OCI-LY1 (cell line): ENCODE results near the gene IKZF3.

Source experiments
- H2AFZ ChIP-seq: fragments of 200-600 bp; sonication (generic), shearing (Covaris generic); 2 replicates; pipeline ENCODE4 v1.6.0; 2014; ENCODE audit warnings: antibody characterized with exemption, mild to moderate bottlenecking, low read length
- H3F3A ChIP-seq: fragments of 200-600 bp; sonication (generic), shearing (Covaris generic); 2 replicates; pipeline ENCODE4 v1.6.0; 2014; ENCODE audit warnings: mild to moderate bottlenecking, antibody characterized with exemption, low read length, moderate library complexity; ENCODE audit not compliant: insufficient read depth
- H3K27ac ChIP-seq: fragments of 200-600 bp; sonication (generic); 2 replicates; pipeline ENCODE4 v1.5.1; 2014; ENCODE audit warnings: low read length, mixed run types, mild to moderate bottlenecking, low read depth; ENCODE audit not compliant: poor library complexity, severe bottlenecking
- H3K27me3 ChIP-seq: fragments of 200-600 bp; sonication (generic); 2 replicates; pipeline ENCODE4 v1.6.0; 2014; ENCODE audit warnings: antibody characterized with exemption, mild to moderate bottlenecking, low read length, moderate library complexity; ENCODE audit not compliant: insufficient read depth
- H3K36me3 ChIP-seq: fragments of 200-600 bp; sonication (generic); 2 replicates; pipeline ENCODE4 v1.6.1; 2014; ENCODE audit warnings: mild to moderate bottlenecking, antibody characterized with exemption, low read length, moderate library complexity, mixed read lengths; ENCODE audit not compliant: insufficient read depth
- H3K4me1 ChIP-seq: fragments of 200-600 bp; sonication (generic); 2 replicates; pipeline ENCODE4 v1.5.1; 2014; ENCODE audit warnings: mild to moderate bottlenecking, low read length, moderate library complexity; ENCODE audit not compliant: insufficient read depth, severe bottlenecking
- H3K4me2 ChIP-seq: fragments of 200-600 bp; sonication (generic), shearing (Covaris generic); 2 replicates; pipeline ENCODE4 v1.6.1; 2014; ENCODE audit warnings: low read length
- H3K4me3 ChIP-seq: fragments of 200-600 bp; sonication (generic); 2 replicates; pipeline ENCODE4 v1.5.1; 2014; ENCODE audit warnings: low read length, low read depth, mild to moderate bottlenecking, mixed read lengths; ENCODE audit not compliant: poor library complexity, severe bottlenecking
- H3K79me2 ChIP-seq: fragments of 200-600 bp; shearing (Covaris generic); 2 replicates; pipeline ENCODE4 v1.6.1; 2016; ENCODE audit warnings: mixed run types, low read length, mixed read lengths; ENCODE audit not compliant: insufficient read depth
- H3K9ac ChIP-seq: fragments of 200-600 bp; sonication (generic), shearing (Covaris generic); 2 replicates; pipeline ENCODE4 v1.6.1; 2014; ENCODE audit warnings: mild to moderate bottlenecking, low read length, mixed read lengths
- H3K9me2 ChIP-seq: fragments of 200-600 bp; sonication (generic), shearing (Covaris generic); 2 replicates; pipeline ENCODE4 v1.6.1; 2014; ENCODE audit warnings: low read depth, mild to moderate bottlenecking, low read length, mixed read lengths
- H3K9me3 ChIP-seq: fragments of 200-600 bp; shearing (Covaris generic); 2 replicates; pipeline ENCODE4 v1.6.1; 2014; ENCODE audit warnings: low read length, mixed read lengths
- H4K20me1 ChIP-seq: fragments of 200-600 bp; sonication (generic), shearing (Covaris generic); 2 replicates; pipeline ENCODE4 v1.6.0; 2016; ENCODE audit warnings: mild to moderate bottlenecking, low read length; ENCODE audit not compliant: insufficient read depth
- EZH2 ChIP-seq: fragments of 200-600 bp; sonication (generic), shearing (Covaris generic); IDR thresholded peaks from 2 replicates; pipeline ENCODE4 v1.8.0; 2017; ENCODE audit warnings: borderline replicate concordance, mixed run types, mild to moderate bottlenecking, antibody characterized with exemption, low read length, moderate library complexity, mixed read lengths
- TF ChIP-seq, protein P1 (sequence below): fragments of 200-600 bp; sonication (generic), shearing (Covaris generic); IDR thresholded peaks from 2 replicates; pipeline ENCODE4 v1.5.1; 2017; ENCODE audit warnings: mild to moderate bottlenecking, antibody characterized with exemption, low read length, moderate library complexity, mixed read lengths

Gene IKZF3

DNA sequence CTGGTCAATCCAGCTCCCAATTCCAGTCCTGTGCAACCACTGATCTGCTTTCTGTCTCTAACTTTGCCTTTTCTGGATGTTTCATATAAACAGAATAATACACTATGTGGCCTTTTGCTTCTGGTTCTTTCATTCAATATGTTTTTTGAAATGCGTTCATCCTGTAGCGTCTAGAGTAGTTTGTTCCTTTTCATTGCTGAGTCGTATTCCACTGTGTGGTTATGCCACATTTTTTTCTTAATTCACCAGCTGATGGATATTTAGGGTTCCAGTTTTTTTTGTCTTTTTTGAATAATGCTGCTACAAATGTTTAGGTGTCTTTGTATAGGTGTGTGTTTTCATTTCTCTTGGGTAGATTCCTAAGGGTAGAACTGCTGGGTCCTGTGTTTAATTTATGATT lies 131.5 kb downstream of the IKZF3 start:
- Histone ChIP-seq H3K4me2 (no peak overlapping the region), H4K20me1 (no peaks in the 10 kb centered on the region), H3K9me3 (no peaks in the 10 kb centered on the region), H2AFZ (no peak overlapping the region), H3K27ac (no peak overlapping the region), H3K36me3 (peaks cover 16% of the 10 kb centered on the region; the same call in 1 of the 2 replicates), H3K9ac (no peak overlapping the region), H3K4me3 (no peak overlapping the region), H3F3A (no peaks in the 10 kb centered on the region; the same call in 1 of the 2 replicates), H3K27me3 (0 out of 2 replicates have a peak, but pooled peaks cover 7% of the 10 kb centered on the region), H3K4me1 (peaks cover 17% of the 10 kb centered on the region), H3K79me2 (no peaks in the 10 kb centered on the region), H3K9me2 (no peaks in the 10 kb centered on the region)
- TF ChIP-seq, protein P1, sequence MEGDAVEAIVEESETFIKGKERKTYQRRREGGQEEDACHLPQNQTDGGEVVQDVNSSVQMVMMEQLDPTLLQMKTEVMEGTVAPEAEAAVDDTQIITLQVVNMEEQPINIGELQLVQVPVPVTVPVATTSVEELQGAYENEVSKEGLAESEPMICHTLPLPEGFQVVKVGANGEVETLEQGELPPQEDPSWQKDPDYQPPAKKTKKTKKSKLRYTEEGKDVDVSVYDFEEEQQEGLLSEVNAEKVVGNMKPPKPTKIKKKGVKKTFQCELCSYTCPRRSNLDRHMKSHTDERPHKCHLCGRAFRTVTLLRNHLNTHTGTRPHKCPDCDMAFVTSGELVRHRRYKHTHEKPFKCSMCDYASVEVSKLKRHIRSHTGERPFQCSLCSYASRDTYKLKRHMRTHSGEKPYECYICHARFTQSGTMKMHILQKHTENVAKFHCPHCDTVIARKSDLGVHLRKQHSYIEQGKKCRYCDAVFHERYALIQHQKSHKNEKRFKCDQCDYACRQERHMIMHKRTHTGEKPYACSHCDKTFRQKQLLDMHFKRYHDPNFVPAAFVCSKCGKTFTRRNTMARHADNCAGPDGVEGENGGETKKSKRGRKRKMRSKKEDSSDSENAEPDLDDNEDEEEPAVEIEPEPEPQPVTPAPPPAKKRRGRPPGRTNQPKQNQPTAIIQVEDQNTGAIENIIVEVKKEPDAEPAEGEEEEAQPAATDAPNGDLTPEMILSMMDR = no peak
- TF ChIP-seq EZH2 = no peak

DNA sequence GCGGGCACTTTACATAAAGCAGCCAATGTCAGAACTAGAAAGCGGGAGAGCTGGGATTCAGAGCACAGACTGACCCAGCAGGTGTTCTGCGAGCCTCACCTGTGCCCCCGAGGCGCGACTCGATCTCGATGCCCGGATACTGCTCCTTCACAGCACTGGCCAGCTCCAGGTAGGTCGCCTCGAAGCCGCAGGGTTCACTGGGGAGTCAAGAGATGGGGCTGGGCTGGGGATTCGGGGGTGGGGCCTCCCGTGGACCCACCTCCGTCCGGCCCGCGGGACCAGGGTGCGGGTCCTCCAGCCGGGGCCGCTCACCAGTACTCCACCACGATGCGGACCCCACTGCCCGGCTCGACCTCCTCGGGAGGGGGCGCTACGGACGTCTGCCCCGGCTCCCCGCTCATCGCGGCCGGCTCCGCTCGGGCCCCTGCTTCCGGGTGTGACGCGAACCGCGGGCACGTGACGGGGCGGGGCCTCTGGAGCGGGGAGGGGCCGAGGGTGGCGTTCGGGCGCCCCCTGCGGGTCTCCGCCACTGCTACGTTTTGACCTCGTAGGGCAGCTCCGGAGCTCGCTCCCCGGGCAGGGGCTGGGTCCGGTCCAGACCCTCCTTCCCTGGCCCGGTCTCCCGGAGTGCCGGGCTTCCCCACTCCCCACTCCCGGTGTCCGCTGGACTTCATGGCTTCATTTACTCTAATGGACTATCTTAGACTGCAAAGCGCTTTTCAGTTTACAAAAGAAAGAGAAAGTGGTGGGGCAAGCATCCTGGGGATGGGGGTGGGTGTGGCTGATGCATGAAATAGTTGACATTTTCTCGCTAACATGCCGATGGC lies 133.8 kb downstream of the IKZF3 start, which contains the start of gene MIEN1:
Gene MIEN1 (minus strand): TSS at position 438 of the 827 bp plus-strand sequence. CDS start 37 bp downstream, at position 401.
- peak within 1 kb of the TSS; percentile 85 for H3K9ac ChIP-seq
- H3K27ac ChIP-seq = peak within 1 kb of the TSS; percentile 41
- no peaks in the 10 kb centered on the region for H4K20me1 ChIP-seq
- H3K4me1 ChIP-seq = peaks cover 14% of the 10 kb centered on the region
- H3K9me3 ChIP-seq = no peaks in the 10 kb centered on the region
- peaks cover 21% of the 10 kb centered on the region; the same call in 1 of the 2 replicates for H3K36me3 ChIP-seq
- H3K27me3 ChIP-seq = no peaks in the 10 kb centered on the region
- H3K79me2 ChIP-seq = no peaks in the 10 kb centered on the region
- H3K4me3 ChIP-seq = peak within 1 kb of the TSS; percentile 85
- H3K9me2 ChIP-seq = no peaks in the 10 kb centered on the region
- H3F3A ChIP-seq = no peaks in the 10 kb centered on the region
- H3K4me2 ChIP-seq = peak within 1 kb of the TSS; percentile 97
- no peak within 1 kb of the TSS for H2AFZ ChIP-seq
- TF ChIP-seq EZH2 = no peak
- TF ChIP-seq, protein P1 = peak; percentile 82

DNA sequence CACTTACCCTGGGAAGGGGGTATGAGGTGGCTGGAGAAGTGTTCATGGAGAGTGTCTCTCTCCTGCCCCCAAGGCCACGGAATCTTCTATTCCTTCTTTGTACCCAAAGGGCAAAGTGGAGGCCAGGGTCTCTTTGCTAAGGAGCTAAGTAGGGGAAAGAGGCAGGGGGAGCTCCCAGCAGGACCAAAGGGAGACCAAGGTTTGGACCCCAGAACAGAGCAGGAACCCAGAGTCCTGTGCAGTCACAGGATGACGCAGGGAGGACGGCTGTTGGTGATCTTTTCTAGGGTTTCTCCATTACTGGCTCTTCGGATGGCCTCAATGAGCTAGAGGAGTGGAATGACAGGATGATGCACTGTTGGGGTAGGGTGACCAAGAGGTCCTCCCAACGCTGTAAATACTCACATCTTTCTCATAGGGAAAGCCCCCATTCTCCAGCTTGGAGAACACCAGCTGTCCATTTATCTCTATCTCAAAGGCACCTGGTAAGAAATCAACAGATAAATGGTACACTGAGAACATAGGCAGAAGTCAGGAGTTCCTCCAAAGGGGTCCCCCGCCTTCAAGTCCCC lies 134.7 kb downstream of the IKZF3 start:
- TF ChIP-seq, protein P1 = no peak
- TF ChIP-seq EZH2 = no peak
- Histone ChIP-seq H3K27ac (peak overlapping the region; percentile 41), H3K9me3 (no peaks in the 10 kb centered on the region), H3K4me2 (peak overlapping the region; percentile 97), H3K36me3 (peaks cover 21% of the 10 kb centered on the region; the same call in 1 of the 2 replicates), H3K4me3 (peak overlapping the region; percentile 85), H3K9me2 (no peaks in the 10 kb centered on the region), H3K4me1 (peaks cover 14% of the 10 kb centered on the region), H4K20me1 (no peaks in the 10 kb centered on the region), H3K9ac (peak overlapping the region; percentile 85), H3K27me3 (no peaks in the 10 kb centered on the region), H3K79me2 (no peaks in the 10 kb centered on the region), H2AFZ (no peak overlapping the region), H3F3A (no peaks in the 10 kb centered on the region)
